Nephron (organoid): ENCODE measurements around the gene MGARP.
A peak's percentile ranks its signal among the peaks of the same experiment; 100 is the strongest.

Source experiments
- H3K27ac Mint-ChIP-seq, 3 experiments: 2 replicates each; pipeline ENCODE4 v1.8.0; 2020; ENCODE audit warnings: mixed read lengths in 3 of 3, mild to moderate bottlenecking in 2 of 3, moderate library complexity in 1 of 3
- H3K27me3 Mint-ChIP-seq: 2 replicates; pipeline ENCODE4 v1.8.0; 2021; ENCODE audit warnings: low read depth, mild to moderate bottlenecking, moderate library complexity, mixed read lengths
- H3K36me3 Mint-ChIP-seq: 2 replicates; pipeline ENCODE4 v1.8.0; 2020; ENCODE audit warnings: low read depth, mixed read lengths
- H3K4me1 Mint-ChIP-seq: 2 replicates; pipeline ENCODE4 v1.8.0; 2020; ENCODE audit warnings: mixed read lengths
- H3K4me3 Mint-ChIP-seq, 3 experiments: 2 replicates each; pipeline ENCODE4 v1.8.0; 2020; ENCODE audit warnings: mild to moderate bottlenecking in 3 of 3, mixed read lengths in 3 of 3, moderate library complexity in 2 of 3
- H3K9me3 Mint-ChIP-seq: 2 replicates; pipeline ENCODE4 v1.8.0; 2020; ENCODE audit warnings: mixed read lengths
- CTCF ChIP-seq, 3 experiments: fragments of 200-600 bp; sonication (generic); IDR thresholded peaks; one replicate each; pipeline ENCODE4 v1.5.0; 2021; ENCODE audit warnings: antibody characterized with exemption in 3 of 3; ENCODE audit not compliant: unreplicated experiment in 3 of 3

The MGARP gene

GRCh38 chr4:139304920-139305319, 24.9 kb upstream of the MGARP start:
- Mint-ChIP-seq H3K4me3 (peak overlapping the region in 2 of 3 experiments; percentile 21 to 60), H3K36me3 (peaks cover 41% of the 10 kb centered on the region), H3K27me3 (no peaks in the 10 kb centered on the region), H3K4me1 (peaks cover 25% of the 10 kb centered on the region), H3K9me3 (peaks cover 9% of the 10 kb centered on the region), H3K27ac (no peak overlapping the region)
- TF ChIP-seq CTCF (IDR thresholded peaks at IDR 0.05; ENCODE audit: unreplicated experiment in 3 of 3), result no peak

- H3K9me3 Mint-ChIP-seq, result peaks cover 9% of the 10 kb centered on the region
- H3K36me3 Mint-ChIP-seq, result peaks cover 34% of the 10 kb centered on the region
- H3K4me1 Mint-ChIP-seq, result peaks cover 40% of the 10 kb centered on the region
- peak; percentile 7 to 21 (median 15) for TF ChIP-seq CTCF (IDR thresholded peaks at IDR 0.05; ENCODE audit: unreplicated experiment in 3 of 3)
- peak within 1 kb of the TSS; percentile 98 to 99 (median 98) for H3K4me3 Mint-ChIP-seq
- H3K27ac Mint-ChIP-seq, result peak within 1 kb of the TSS; percentile 90 to 99 (median 96)
- no peaks in the 10 kb centered on the region for H3K27me3 Mint-ChIP-seq
Observed at GRCh38 chr4:139301821-139302611, 22.0 kb upstream of the MGARP start, which contains the start of gene NDUFC1. Gene NDUFC1 (minus strand): TSS chr4:139302477. CDS start chr4:139295798, 6,679 bp downstream.

- Mint-ChIP-seq H3K9me3 (peaks cover 9% of the 10 kb centered on the region), H3K27me3 (no peaks in the 10 kb centered on the region), H3K4me1 (peaks cover 43% of the 10 kb centered on the region), H3K36me3 (peaks cover 26% of the 10 kb centered on the region), H3K4me3 (peak within 1 kb of the TSS; percentile 98 to 99 (median 98)), H3K27ac (peak within 1 kb of the TSS; percentile 90 to 99 (median 96))
- TF ChIP-seq CTCF (IDR thresholded peaks at IDR 0.05; ENCODE audit: unreplicated experiment in 3 of 3), result no peak
Observed at GRCh38 chr4:139301113-139301820, 21.2 kb upstream of the MGARP start, which contains the start of gene NAA15. Gene NAA15 (plus strand): TSS chr4:139301505. CDS start chr4:139301778, 273 bp downstream.

GRCh38 chr4:139300431-139301112, 20.5 kb upstream of the MGARP start:
- peak overlapping the region; percentile 98 to 99 (median 98) for H3K4me3 Mint-ChIP-seq
- H3K36me3 Mint-ChIP-seq, result peaks cover 19% of the 10 kb centered on the region
- H3K27ac Mint-ChIP-seq, result peak overlapping the region; percentile 90 to 99 (median 96)
- H3K9me3 Mint-ChIP-seq, result peaks cover 9% of the 10 kb centered on the region
- no peak for TF ChIP-seq CTCF (IDR thresholded peaks at IDR 0.05; ENCODE audit: unreplicated experiment in 3 of 3)
- H3K27me3 Mint-ChIP-seq, result no peaks in the 10 kb centered on the region
- peaks cover 50% of the 10 kb centered on the region for H3K4me1 Mint-ChIP-seq

GRCh38 chr4:139299536-139299935, 19.5 kb upstream of the MGARP start:
- H3K4me1 Mint-ChIP-seq, result peaks cover 56% of the 10 kb centered on the region
- H3K36me3 Mint-ChIP-seq, result peaks cover 9% of the 10 kb centered on the region
- H3K9me3 Mint-ChIP-seq, result no peaks in the 10 kb centered on the region
- H3K27me3 Mint-ChIP-seq, result no peaks in the 10 kb centered on the region
- peak overlapping the region; percentile 90 to 99 (median 96) for H3K27ac Mint-ChIP-seq
- peak overlapping the region; percentile 98 to 99 (median 98) for H3K4me3 Mint-ChIP-seq
- no peak for TF ChIP-seq CTCF (IDR thresholded peaks at IDR 0.05; ENCODE audit: unreplicated experiment in 3 of 3)
